Measurements from ENCODE around the gene GABRA1.

GABRA1 gene

GRCh38 chr5:161946911-161947310 lies 99.0 kb downstream of the GABRA1 start:
- no peak for TF ChIP-seq CTCF (IDR thresholded peaks at IDR 0.05; ENCODE audit: control insufficient read depth, extremely low read depth, insufficient read depth)
- no peak for DNase-seq (ENCODE audit: low read depth)

More at GRCh38 chr5:161946911-161947310, 99.0 kb downstream of the GABRA1 start:
- no peak overlapping the region for H3K4me3 ChIP-seq (ENCODE audit: low read depth, low read length)

Data from LNCaP clone FGC (cell line).